ENCODE measurements around the gene RBM44.
"Not testable (repeated sequence)": the region's sequence is repeated elsewhere in the genome, so short reads cannot be mapped to it uniquely, and the experiment has no call there.

The RBM44 gene

GRCh38 chr2:237783678-237784077 is 14.9 kb upstream of the RBM44 start:
- DNase-seq = not testable (repeated sequence)

DNA sequence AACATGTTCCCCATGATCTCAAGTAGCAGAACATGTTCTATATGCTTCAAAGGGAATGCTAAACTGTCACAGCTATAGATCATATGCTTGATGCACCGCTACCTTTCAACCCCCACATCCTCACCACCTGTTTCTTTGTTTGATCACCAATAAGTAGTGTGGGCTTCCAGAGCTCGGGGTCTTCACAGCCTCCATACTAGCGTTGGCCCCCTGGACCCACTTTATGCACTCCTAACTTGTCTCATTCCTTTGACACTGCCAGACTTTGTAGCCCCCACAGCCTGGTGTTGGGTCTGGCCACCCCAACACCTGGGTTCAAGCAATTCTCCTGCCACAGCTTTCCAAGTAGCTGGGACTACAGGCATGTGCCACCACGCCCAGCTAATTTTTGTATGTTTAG is 11.6 kb upstream of the RBM44 start:
- DNase-seq = no peak

DNA sequence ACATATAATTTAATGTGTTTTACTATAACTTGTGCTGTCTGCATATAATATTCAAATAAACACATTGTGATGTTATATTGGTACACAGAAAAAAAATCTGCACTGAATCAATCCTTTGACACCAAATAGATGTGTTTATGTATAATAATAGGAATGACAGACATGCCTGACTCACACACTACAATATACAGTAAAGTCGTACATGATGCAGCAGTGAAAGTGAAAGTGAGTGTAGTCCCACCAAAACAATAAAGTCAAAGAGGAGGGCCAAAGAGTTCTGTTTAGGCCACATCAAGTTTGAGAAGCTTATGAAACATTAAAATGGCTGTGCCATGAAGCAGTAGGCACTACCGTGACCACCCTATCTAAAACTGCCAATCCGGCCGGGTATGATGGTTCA is 8.2 kb upstream of the RBM44 start:
- no peak for DNase-seq

DNA sequence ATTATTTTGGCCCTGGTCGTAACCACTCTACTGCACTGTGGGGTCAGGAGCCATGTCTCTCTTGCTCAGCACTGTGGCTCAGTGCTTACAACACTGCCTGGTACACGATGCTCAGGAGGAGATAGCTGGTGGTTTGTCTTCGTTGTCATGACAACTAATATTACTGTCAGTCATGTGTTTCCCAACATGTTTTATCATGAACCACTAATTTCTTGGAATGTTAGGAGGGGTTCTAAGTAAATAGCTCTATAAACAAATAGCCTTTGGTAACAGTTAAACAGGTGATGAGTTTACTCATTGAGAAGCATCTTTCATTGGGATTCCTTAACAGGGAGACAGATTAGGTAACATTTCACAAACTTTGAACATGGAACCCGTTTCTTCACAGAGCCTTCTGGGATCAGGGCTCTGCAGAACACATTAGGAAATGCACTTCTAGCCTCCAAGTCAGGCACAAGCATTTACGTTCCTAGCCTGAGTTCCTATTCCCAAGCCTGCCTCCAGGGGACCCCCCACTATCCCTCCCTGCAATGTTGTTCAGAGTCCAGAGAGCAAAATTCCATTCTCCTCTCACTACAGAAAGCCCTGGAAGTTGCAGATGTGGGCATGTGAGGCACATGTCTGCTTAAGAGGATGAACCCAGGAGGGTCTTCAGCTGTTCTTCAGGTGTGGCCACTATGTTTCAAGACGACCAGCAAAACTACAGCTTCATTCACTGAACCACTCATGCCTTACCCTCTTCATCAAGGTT is 6.4 kb upstream of the RBM44 start:
- DNase-seq = no peak

DNA sequence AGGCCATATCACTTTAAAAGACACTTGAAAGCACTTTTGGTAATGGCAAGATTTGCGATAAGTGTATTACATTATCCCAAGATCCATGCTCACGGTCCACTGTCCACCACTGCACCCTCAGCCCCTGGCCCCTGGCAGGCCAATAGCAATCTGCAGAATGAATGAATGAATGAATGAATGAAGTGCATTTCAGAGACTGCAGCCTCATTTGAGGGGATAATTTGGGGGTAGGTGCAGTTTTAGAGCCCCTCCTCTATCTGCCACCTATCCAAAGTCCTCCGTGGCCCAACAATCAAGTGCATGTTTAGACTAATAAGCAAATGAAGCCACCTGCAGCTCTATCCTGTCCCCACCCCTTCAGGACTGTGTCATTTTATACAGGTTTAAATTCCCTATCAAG is 1.3 kb upstream of the RBM44 start:
- DNase-seq = no peak

GRCh38 chr2:237799060-237799428 is 465 bp downstream of the RBM44 start:
- no peak for DNase-seq

DNA sequence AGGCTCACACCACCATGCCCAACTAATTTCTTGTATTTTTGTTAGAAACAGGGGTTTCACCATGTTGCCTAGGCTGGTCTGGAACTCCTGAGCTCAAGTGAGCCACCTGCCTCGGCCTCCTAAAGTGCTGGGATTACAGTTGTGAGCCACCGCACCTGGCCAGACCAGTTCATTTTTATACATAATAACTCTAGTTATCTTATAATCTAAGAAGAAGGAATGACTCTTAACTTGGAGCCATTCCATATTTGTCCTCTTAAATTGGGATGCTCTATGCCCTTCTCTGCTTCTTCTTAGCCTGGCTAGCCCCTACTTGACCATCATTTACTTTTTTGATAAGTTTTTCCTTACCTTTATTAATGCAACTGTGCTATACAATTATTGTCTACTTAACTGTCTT is 2.9 kb downstream of the RBM44 start:
- no peak for DNase-seq

- DNase-seq = no peak
Measured at GRCh38 chr2:237806334-237806733, 7.8 kb downstream of the RBM44 start.

GRCh38 chr2:237815637-237816036 is 17.1 kb downstream of the RBM44 start:
- DNase-seq = no peak

DNA sequence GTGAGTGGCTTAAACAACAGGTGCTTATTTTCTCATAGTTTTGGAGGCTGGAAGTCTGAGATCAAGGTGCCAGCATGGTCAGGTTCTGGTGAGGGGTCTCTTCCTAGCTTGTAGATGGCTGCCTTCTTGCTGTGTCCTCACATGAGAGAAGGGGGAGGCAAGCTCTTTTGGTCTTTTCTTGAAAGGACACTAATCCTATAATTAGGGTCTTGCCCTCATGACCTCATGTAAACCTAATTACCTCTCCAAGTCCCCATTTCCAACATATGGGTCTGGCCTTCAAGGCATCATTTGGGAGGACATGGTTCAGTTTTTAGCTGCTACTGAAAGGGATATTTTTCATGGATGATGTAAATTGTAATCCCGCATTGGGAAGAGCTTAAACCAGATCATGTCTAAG is 18.0 kb downstream of the RBM44 start:
- no peak for DNase-seq

DNA sequence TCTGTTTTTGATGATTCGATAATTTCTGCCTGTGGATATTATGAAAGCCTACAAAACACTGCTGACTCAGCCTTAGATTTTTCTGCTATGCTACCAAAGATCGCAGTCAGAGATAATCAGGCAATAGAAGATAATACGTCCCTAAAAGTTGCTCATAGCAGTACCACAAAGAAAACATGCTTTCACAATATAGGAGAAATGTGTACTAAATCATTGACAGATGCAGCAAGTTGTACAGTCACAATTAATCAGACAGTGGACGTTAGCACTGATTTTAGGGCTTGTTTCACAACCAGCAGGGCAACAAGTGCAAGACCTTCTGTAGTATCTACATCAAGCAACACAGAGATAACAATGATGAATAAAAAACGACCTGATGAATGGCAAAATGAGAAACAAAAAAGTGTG is 19.5 kb downstream of the RBM44 start:
- DNase-seq = no peak

DNA sequence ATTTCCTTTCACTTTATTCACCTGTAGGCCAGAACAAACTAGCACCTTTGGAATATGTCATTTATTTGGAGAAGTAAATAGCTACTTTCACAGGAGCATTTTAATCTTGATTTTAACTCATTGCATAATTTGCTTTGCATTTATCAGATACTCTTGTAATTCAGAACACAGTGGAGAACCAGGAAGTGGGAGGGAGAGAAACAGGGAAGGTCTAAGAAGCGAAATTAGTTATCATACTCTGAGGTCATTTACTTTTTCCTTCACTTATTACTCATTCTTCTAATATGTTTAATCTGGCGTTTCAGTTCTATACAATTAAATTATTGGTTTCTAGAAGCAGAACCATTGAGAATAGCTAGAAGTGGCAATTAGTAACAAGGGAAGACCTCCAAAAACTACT is 20.7 kb downstream of the RBM44 start:
- no peak for DNase-seq

- DNase-seq = no peak
Measured at GRCh38 chr2:237820421-237820820, 21.8 kb downstream of the RBM44 start.

- DNase-seq = no peak
Measured at GRCh38 chr2:237823544-237823943, 25.0 kb downstream of the RBM44 start.

DNA sequence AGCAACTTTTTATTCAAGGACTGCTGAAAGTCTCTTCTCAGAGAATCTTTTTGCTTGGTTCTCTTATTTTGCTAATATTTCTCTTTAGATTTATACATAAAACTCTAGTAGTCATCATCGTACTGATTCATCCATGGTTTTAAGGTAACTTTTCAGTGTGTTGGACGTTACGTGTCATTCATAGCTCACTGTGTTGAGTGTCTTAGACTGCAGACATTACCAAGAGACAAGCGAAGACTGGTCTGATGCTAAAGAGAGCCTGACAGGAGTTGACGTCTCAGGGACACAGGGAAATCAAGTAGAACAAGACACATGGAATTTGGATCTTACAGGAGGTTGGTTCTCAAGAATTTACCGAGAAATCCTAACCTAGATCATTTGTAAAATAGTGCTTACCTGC is 25.5 kb downstream of the RBM44 start:
- DNase-seq = no peak

- no peak for DNase-seq
Measured at GRCh38 chr2:237827421-237827987, 28.9 kb downstream of the RBM44 start.

DNA sequence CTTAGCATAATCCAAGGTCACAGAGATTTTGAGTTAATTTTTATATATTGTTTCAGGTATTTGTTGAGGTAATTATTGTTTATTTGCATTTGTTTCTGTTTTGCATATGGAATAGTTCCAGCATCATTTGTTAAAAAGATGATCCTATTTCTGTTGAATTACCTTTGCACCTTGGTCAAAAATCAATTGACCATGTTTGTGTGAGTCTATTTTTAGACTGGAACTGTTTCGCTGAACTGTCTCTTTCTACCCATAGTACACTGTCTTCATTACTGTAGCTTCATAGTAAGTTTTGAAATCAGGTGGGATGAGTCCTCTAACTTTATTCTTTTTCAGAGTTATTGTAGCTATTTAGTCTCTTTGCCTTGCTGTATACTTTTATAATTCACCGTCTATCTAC is 31.9 kb downstream of the RBM44 start:
- DNase-seq = no peak

GRCh38 chr2:237833546-237833945 is 35.0 kb downstream of the RBM44 start:
- DNase-seq = no peak

DNA sequence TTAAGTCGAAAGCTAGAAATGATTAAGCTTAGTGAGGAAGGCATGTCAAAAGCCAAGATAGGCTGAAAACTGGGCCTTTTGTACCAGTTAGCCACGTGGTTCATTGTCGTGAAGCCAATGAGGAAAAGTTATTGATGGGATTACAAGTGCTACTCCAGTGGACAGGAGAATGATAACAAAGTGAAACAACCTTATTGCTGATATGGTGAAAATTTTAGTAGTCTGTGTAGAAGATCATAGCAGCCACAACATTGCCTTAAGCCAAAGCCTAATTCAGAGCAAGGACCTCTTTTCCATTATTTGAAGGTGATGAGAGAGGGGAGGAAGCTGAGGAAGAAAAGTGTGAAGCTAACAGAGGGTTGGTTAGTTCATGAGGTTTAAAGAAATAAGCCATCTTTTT is 36.8 kb downstream of the RBM44 start:
- no peak for DNase-seq

DNA sequence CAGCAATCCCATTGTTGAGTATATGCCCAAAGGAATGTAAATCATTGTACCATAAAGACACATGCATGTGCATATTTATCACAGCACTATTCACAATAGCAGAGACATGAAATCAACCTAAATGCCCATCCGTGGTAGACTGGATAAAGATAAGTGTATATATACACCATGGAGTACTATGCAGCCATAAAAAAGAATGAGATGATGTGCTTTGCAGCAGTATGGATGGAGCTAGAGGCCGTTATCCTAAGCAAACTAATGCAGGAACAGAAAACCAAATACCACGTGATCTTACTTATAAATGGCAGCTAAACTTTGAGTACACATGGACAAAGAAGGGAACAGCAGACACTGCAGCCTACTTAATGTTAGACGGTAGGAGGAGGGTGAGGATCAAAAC is 42.5 kb downstream of the RBM44 start:
- DNase-seq = no peak

- not testable (repeated sequence) for DNase-seq
Measured at GRCh38 chr2:237848940-237849339, 50.4 kb downstream of the RBM44 start.

GRCh38 chr2:237854295-237854694 is 55.7 kb downstream of the RBM44 start:
- DNase-seq = no peak

- DNase-seq = no peak
Measured at GRCh38 chr2:237857791-237858190, 59.2 kb downstream of the RBM44 start.

DNA sequence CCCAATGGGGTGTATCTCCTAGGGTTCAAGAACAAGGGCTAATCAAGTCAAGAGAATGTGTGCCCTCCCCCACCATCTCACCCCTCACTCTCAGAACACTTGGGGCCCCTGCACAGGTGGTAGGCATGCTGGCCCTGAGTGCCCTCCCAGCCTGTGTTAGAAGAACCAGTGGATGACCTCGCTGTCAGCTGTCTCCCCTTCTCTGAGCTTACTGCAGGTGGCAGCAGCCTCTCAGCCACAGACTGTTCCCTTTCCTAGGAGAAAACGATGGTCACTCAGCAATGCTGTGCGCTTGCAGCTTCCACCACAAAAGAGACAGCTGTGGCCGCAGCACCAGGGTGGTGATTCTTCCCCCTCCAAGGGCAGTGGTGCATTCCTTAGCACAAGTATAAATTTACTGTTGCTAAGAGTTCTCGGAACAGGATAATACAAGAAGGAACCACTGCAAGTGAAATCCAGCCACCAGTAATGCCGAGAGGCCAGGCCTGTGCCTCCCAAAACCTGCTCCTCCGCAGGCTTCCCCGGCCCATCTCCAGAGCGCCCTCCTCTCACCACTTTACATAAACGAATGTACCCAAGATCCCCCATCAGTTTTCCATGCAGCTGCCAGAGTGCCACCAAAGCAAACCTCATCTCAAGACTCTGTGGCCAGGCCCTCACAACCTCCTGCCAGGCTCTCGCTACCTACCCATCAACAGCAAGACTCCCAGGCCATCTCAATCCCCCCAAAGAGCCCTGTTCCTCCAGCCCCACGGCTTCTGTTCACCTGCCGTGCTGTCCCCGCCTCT is 59.9 kb downstream of the RBM44 start:
- DNase-seq = peak; percentile 58
